Suprapubic skin (tissue), 3 donors: ENCODE results near the gene SEC11A.

ENCODE experiments used
- CTCF ChIP-seq, 2 donors: fragments of 200-600 bp in 1 of 2; fragments of 450-650 bp in 1 of 2; sonication (generic) in 1 of 2; IDR thresholded peaks; one replicate each; pipeline ENCODE4 v1.5.1; 2016 to 2019; ENCODE audit warnings: antibody characterized with exemption in 2 of 2, mild to moderate bottlenecking in 1 of 2, moderate library complexity in 1 of 2
- POLR2AphosphoS5 ChIP-seq, 3 donors: sonication (generic); formaldehyde crosslinking; IDR thresholded peaks; one replicate each; pipeline ENCODE4 v1.6.1; 2017; ENCODE audit warnings: antibody characterized with exemption in 3 of 3

- no peak for TF ChIP-seq CTCF (IDR thresholded peaks at IDR 0.05)
- peak in 1 of 3 donors; percentile 35 for TF ChIP-seq POLR2AphosphoS5 (IDR thresholded peaks at IDR 0.05)
These were observed 31.7 kb upstream of the SEC11A start for GRCh38 chr15:84747416-84748273.
